ENCODE measurements around the gene CCL15. TPM values are rescaled to one million over a fixed set of nuclear protein-coding genes. Genes with fewer than 3 reads are reported as not detected.
"Not testable (repeated sequence)": the region's sequence is repeated elsewhere in the genome, so short reads cannot be mapped to it uniquely, and the experiment has no call there.

Gene CCL15, protein sequence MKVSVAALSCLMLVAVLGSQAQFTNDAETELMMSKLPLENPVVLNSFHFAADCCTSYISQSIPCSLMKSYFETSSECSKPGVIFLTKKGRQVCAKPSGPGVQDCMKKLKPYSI
- total RNA-seq = not detected

DNA sequence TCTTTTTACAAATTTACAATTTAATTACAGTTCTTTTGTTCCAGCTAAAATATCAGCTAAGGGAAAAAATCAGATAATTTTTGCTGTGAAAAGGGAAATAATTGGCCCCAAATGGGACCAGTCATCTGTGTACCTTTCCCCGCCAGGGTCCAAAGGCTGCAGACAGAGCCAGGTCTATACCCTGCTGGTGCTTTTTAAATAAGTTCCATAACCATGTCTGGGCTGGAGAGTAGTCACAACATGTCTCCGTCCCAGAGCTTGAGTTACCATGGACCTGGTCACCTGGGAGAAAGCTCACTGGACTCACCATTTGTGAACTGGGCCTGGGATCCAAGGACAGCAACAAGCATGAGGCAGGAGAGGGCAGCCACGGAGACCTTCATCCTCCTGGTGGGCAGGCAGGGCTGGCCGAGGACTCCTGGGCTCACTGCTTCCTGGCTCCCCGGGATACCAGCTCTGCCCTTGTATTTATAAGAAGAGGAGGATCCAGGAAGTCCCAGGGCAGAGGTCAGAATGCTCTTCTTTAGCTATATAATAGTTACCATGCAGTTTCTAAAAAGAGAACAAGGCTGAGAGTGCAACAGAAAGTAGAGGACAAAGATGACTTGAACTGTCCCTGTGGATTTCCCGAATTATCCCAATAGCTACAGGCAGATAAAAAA is at the start of gene CCL15:
TSS of gene CCL15 (minus strand) at position 444 of the 662 bp plus-strand sequence. CDS start at position 383, 61 bp downstream.
- intact Hi-C loops (cut with DNase I) = no loop called here
- ATAC-seq (no peak), DNase-seq (ENCODE audit: low spot score) (no peak)

DNA sequence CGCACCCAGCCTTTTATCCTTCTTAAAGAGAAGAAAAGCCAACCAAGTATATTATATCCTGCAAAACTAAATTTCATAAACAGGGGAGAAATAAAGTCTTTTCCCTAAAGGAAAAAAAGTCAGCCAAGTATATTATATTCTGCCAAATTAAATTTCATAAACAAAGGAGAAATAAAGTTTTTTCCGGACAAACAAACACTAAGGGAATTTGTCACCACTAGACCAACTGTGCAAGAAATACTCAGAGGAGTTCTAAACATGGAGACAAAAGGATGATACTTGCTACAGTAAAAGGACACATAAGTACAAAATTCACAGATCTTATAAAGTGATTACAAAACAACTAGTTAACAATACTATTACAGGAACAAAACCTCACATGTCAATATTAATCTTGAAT is 48.3 kb upstream of the CCL15 start:
- ATAC-seq = no peak
- intact Hi-C loops (cut with DNase I) = no loop called here
- DNase-seq (ENCODE audit: low spot score) = no peak

DNA sequence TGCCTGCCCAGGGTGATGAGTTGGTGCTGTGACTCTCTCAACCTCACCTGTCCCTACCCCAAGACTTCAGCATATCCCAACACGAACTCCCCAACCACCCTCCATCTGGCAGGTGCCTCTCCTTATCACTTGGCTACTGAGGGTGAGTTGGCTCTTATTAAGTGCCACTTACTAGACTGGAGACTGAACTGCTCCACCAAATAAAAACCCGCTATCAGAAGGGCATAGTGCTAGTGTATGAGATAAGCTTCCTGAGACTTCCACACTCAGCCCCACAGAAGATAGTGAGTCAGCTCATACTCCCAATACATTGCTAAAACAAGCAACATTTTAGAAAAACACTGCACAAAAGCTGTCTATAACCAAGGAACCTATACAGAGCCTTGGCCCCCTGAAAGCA is 46.7 kb upstream of the CCL15 start:
- intact Hi-C loops (cut with DNase I) = no loop called here
- ATAC-seq (no peak), DNase-seq (ENCODE audit: low spot score) (no peak)

DNA sequence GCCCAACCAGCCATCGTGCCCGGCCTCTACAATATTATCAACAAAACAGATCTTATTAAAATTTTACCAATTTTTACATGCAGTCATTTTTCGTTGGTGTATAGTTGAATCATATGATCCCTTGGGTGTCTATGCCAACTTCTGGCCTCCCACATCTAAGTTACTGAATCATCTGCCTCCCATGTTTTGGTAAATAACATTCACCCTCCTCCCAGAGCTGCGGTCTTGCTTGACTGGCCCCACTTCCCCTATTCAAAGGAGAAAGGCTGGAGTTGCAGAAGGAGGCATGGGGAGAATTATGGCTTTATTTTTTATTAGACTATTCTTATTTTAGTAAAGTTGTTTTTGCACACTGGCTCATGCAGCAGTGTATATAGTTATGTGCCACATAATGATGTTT is 34.9 kb upstream of the CCL15 start:
- intact Hi-C loops (cut with DNase I) = no loop called here
- DNase-seq (ENCODE audit: low spot score) = no peak

DNA sequence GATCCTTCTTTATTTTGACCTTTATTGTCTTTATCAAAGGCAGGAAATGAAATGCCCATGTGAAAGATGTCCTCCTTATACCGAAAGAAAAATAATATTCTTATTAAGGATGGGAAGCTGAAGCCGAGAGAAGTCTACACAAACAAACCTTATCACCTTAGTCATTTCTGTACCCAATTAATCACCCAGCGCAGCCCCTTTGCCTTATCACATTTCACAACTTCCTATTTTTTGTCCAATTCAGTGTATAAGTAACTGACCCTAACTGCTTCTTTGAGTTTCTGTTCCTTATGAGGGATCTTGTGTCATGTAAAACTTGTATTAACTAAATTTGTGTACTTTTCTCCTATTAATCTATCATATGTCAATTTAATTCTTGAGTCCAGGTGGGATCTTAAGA is 32.8 kb upstream of the CCL15 start:
- DNase-seq (ENCODE audit: low spot score) (no peak), ATAC-seq (no peak)
- intact Hi-C loops (cut with DNase I) = no loop called here

More for the DNA sequence above, 34.9 kb upstream of the CCL15 start:
- ATAC-seq = no peak

DNA sequence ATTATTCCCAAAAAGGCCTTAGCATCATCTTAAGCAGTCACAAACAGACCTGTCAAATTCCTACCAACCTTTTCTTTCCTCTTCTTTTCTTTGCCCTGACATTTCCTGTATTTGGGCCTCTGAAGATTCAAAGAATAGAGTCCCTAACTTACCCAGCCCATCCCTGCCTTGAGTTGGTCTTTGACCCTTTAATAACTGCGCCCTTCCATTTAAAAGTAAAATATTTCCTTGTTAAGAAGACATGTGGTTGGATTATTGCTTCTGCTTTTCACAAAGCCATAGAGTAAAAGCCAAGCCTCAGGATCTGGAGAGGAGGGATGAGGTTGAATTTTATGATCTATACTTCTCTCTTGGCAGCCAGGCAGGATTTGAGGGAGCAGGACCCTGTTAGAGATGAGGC is 29.6 kb upstream of the CCL15 start:
- no peak for DNase-seq (ENCODE audit: low spot score)
- ATAC-seq = no peak
- intact Hi-C loops (cut with DNase I) = no loop called here

DNA sequence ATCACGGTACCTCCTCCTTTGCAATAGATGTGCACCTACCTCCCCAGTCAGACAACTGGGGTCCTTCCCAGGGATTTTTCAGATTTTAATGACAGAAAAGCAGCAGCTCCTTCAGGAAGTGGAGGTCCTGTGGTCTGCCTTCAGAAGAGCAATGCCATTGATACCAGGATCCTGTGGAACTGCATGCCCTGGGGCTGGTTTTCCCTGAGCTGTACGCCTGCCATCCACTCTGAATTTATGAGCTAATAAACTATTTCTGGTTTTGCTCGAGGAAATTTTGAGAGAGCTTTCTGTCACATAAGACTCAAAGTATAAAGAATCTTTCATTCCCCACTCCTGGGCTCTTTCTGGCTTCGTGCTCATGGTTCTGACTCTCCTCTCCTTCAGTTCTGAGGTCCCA is 26.4 kb upstream of the CCL15 start:
- no peak for DNase-seq (ENCODE audit: low spot score)
- intact Hi-C loops (cut with DNase I) = no loop called here
- no peak for ATAC-seq

DNA sequence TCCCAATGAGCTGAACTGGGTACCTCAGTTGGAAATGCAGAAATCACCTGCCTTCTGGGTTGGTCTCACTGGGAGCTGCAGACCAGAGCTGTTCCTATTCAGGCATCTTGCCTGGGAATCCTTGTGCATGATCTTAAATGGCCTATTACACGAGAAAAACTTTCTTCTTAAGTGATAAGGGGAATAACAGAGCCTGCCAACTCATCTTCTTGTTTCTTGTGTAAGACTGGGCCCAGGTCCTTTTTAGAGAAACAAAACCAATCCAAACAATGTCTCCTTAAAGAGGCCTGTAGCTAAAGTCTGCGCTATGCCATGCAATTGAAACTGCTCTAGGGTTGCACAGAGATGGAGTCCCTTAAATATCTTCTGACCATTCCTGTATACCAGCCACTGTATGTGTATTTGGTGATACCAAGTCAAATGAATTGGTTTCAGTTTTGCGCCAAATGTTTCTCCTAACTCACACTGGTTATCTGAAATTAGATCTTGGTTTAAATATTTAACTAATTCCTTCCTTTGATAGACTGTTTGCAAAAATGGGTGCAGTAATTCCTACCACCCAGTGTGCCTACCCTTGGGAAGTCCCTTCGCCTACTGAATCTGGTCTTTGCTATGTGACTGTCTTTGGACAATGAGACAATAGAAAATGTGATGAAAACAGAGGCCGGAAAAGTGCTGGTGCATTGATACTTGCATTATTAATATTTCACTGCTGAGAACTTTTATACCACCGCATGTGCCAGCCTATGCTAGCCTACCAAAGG is 22.9 kb upstream of the CCL15 start:
- no peak for ATAC-seq
- intact Hi-C loops (cut with DNase I) = no loop called here
- DNase-seq (ENCODE audit: low spot score) = no peak

DNA sequence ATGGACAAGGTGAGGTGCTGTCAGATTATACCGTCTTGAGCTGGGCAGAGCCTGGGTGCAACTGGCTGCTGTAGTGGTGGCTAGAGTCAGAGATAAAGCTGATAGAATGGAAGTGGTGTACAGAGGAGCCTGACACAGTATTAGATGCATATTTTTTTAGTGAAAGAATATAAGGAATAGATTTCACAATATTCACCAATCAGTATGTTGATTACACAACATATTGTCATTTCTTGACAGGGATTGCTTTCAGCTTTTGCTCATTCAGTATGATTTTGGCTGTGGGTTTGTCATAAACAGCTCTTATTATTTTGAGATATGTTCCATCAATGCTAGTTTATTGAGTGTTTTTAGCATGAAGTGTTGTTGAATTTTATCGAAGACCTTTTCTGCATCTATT is 18.1 kb upstream of the CCL15 start:
- intact Hi-C loops (cut with DNase I) = no loop called here
- no peak for ATAC-seq
- DNase-seq (ENCODE audit: low spot score) = no peak

DNA sequence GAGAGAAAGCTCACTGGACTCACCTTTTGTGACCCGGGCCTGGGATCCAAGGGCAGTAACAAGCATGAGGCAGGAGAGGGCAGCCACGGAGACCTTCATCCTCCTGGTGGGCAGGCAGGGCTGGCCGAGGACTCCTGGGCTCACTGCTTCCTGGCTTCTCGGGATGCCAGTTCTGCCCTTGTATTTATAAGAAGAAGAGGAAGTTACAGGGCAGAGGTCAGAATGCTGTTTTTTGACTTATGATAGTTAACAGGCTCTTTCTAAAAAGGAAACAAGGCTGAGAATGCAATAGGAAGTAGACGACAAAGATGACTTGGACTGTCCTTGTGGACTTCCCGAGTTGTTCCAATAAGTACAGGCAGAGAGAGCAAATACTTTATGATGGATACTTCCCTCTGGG is 16.4 kb upstream of the CCL15 start, which contains the start of gene CCL23:
TSS of gene CCL23 (minus strand) at position 174 of the 400 bp plus-strand sequence. CDS start at position 99, 75 bp downstream.
- peak; percentile 17 for ATAC-seq
- intact Hi-C loops (cut with DNase I) = no loop called here
- DNase-seq (ENCODE audit: low spot score) = no peak

DNA sequence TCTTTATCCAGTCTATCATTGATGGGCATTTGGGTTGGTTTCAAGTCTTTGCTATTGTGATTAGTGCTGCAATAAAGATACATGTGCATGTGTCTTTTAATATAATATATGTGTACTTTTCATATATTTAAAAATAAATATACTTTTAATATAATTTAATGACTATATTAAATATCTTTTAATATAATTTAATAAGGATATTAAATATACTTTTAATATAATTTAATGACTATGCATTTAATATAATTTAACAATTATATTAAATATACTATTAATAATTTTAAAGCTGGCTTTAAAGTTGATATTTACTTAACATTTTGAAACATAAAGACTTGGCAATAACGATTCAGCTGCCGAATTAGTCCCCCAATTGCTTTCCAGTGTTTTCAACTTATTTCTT is 15.2 kb upstream of the CCL15 start:
- intact Hi-C loops (cut with DNase I) = no loop called here
- DNase-seq (ENCODE audit: low spot score) (no peak), ATAC-seq (no peak)

DNA sequence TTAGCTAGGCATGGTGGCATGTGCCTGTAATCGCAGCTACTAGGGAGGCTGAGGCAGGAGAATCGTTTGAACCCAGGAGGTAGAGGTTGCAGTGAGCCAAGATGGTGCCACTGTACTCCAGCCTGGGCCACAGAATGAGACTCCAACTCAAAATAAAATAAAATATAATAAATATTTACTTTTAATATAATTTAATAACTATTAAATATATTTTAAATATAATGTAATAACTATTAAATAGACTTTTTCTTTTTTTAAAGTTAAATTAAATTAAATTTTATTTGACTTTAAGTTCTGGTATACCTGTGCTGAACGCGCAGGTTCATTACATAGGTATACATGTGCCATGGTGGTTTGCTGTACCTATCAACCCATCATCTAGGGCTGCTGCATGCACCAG is 14.5 kb upstream of the CCL15 start:
- intact Hi-C loops (cut with DNase I); DNase-seq (ENCODE audit: low spot score); ATAC-seq: not testable (repeated sequence)

DNA sequence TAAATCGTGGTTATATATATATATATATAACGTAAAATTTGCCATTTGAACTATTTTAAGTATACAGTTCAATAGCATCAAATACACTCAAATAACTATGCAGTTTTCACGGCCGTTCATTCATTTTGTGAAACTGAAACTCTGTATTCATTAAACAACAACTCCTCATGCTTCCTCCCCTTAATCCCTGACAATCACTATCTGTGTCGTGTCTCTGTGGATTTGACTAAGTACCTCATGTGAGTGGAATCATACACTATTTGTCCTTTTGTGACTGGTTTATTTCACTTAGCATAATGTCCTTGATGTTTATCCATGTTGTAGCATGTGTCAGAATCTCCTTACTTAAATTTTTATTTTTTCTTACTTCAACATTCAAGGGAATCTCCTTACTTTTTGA is 13.6 kb upstream of the CCL15 start:
- ATAC-seq = no peak
- no peak for DNase-seq (ENCODE audit: low spot score)
- intact Hi-C loops (cut with DNase I) = no loop called here

DNA sequence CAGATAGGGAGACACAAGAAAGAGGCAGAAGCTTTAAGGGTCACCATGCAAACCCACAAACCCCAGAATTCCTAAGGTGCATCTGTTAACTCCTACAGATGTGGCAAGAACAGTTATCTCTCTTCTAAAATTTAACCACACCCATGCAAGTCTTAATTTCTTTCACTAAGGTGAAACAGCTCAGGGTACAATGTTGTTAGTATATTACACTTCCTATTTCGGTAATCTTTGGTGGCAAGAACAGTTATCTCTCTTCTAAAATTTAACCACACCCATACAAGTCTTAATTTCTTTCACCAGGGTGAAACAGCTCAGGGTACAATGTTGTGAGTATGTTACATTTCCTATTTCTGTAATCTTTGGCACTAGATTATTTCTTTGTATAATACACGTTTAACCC is 9.8 kb upstream of the CCL15 start:
- DNase-seq (ENCODE audit: low spot score) = no peak
- intact Hi-C loops (cut with DNase I) = no loop called here
- ATAC-seq = no peak

DNA sequence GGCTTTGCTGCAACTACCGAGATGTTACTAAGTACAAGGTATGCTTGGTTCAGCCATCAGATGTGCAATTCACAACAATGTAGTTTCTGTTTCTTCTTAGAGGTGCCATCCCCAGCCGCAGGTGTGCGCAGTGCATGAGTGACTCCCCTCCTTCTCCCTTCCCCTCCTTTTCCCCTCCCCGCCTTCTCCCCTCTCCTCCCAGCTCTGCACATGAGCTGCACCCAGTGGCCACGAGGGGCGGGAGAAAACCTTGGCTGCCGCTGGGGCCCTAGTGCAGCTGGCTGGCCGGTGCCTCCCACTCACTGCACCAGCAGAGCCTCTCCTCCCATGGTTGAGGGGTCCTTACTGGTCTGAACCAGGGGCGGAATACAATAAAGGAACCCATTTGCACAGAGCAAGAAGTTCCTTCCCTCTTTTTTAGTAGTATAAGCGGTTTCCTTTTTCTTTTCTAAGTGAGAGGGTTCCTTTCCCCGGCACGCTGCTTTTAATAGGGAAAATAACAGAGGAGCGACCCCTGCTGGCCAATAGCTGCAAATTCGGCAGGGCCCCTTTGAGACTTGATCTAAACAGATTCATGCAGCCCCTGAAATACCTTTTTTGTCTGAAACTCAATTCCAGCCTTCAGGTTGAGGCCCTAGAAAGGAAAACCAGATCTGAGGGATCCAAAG is 7.8 kb upstream of the CCL15 start:
- intact Hi-C loops (cut with DNase I) = no loop called here
- no peak for ATAC-seq

DNA sequence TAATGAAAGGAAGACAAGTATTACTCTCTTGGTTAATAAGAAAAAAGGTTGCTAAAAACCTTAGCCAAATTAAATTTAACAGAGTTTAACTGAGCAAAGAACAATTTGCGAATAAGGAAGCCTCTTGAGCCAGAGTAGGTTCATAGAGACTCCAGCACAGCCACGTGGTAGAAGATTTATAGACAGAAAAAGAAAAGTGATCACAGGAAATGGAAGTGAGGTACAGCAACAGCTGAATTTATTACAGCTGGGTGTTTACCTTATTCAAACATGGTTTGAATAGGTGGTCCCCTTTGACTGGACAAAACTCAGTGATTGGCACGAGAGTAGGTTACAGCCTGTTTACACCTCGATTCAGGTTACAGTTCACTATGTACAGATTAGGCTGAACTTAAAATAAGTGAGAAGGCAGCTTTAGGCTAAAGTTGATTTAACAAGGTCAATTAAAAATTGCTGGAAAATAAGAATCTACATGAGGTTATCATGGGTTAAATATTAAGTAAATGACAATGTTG is 3.3 kb upstream of the CCL15 start:
- ATAC-seq = no peak
- no peak for DNase-seq (ENCODE audit: low spot score)
- intact Hi-C loops (cut with DNase I) = no loop called here

More for the DNA sequence above, 7.8 kb upstream of the CCL15 start:
- no peak for DNase-seq (ENCODE audit: low spot score)

DNA sequence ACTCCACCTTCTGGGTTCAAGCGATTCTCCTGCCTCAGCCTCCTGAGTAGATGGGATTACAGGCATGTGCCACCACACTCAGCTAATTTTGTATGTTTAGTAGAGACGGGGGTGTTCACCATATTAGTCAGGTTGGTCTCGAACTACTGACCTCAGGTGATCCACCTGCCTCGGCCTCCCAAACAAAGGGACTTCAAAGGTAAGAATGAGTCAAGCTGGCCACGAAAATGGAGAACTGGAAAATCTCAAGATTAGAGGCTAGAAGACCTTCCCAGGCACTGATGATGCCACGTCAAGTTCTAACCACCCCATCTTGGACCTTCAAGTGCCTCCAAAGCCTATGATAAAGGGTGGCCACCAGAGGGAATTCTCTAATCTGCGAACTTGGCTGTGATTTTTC is 1.3 kb upstream of the CCL15 start:
- intact Hi-C loops (cut with DNase I) = no loop called here

DNA sequence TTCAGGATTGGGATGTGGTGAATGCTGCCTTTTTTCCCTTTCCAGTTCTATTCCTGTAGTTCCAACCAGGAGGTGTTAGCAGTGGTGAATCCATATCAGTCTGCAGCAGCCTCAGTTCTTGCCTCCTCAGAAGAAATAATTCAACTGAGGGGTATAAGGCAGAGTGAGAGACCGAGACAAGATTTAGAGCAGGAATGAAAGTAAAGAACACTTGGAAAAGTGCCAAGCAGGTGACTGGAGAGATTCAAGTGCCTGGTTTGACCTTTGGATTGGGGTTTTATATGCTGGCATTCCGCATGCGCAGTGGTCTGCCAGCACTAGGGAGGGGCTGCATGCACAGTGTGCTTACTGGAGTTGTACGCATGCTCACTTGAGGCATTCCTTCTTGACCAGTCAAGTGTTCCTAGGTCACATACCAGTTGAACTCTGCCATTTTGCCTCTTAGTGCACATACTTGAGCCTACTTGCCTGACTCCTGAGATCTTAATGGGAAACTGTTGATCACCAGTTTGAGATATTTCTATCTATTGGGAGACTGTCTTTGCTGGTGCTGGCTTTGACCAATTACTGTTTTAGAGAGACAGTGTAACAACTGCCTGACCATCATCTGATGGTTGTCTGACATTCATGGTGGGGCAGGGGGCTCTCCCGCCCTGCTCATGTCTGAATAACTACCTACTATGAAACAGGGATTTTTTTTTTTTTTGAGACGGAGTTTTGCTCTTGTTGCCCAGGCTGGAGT is 680 bp upstream of the CCL15 start:
- ATAC-seq (no peak), DNase-seq (ENCODE audit: low spot score) (no peak)
- intact Hi-C loops (cut with DNase I) = no loop called here

More for the DNA sequence above, 1.3 kb upstream of the CCL15 start:
- no peak for ATAC-seq
- DNase-seq (ENCODE audit: low spot score) = no peak

DNA sequence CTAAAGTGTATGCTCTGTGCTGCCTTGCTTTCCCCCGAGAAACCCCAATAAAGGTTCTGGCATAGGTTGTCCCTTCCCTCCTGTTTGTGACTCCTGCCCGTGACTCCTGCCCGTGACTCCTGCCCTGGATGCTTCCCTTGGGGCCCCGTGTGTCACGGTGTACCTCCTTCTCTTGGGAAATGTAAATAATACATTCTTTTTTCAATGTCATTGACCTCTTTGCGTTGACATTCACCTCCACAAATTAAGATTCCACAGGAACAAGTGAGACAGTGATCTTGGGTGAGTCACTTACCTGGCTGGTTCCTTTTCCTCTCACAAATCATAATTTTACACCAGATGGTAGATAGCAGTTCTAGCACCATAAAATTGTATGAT is 632 bp downstream of the CCL15 start:
- no peak for DNase-seq (ENCODE audit: low spot score)
- ATAC-seq = no peak
- intact Hi-C loops (cut with DNase I) = no loop called here

All from sciatic nerve (tissue), 2 donors.